GM19193 (cell line): ENCODE data around the gene APOBEC3G.

ENCODE experiments used
- POLR2A ChIP-seq: IDR thresholded peaks from 4 replicates; pipeline ENCODE4 v1.6.1; 2011; ENCODE audit not compliant: insufficient read depth, insufficient read length; ENCODE audit errors: extremely low read depth

APOBEC3G gene

DNA sequence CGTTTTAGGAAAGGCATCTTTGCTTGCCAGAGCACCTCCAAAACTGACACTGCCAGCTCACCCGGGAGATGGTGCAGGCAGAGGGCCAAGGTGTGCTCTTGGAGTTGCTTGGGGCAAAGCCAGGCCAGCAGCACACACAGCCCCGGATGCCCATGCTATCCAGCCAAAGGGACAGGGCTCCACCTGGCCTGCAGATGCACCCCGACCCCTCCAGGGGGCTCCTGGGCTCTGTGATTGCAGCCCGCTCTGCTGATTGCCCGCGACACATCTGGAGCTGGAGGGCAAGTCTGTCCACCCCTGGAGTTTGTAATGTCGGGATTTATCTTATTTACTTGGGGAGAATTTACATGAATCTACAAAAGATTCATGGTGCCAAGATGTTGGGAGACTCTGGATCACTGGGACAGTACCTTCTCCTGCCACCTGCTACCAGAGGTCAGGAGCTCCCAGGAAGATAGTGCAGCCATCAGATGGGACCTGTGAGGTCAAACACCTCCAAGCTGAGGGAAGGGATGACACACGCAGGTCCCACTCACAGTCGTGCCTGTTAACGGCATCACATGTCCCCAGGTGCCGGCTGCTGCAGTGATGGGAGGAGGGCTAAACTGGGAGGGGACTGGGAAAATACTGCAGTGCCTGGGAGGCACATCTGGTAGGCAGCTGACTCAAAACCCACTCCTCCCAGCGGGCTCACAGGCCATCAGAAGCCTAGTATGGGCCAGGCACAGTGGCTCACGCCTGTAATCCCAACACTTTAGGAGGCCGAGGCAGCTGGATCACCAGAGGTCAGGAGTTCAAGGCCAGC is 58.2 kb downstream of the APOBEC3G start:
- no peak for TF ChIP-seq POLR2A

DNA sequence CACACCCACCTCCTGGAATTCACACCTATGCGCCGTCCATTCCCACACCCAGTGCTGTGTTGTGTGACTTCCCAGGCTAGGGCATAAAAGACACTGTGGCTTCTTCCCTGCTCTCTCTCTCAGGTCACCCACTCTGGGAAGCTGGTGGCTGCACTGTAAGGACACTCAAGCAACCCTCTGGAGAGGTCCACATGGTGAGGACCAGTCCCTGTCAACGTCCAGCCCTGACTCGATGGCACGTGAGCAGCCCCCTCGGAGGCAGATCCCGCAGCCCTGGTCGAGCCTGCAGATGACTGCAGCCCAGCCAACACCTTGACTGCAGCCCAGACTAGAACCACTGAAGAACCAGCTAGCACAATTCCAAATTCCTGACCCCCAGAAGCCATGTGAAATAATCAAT is 59.2 kb downstream of the APOBEC3G start:
- TF ChIP-seq POLR2A: no peak
